Activated naive CD8-positive, alpha-beta T cell treated with anti-CD3 and anti-CD28 coated beads, Interleukin-2, amount 50 U/mL, for 16 hours (primary cell): Measurements from ENCODE around the gene LDAH.

Source experiments
- DNase-seq: peaks from one replicate; pipeline ENCODE4 v3.0.0-alpha.2; 2020; ENCODE audit warnings: low read depth, low spot score

LDAH gene

GRCh38 chr2:20682167-20682920 is 140.6 kb downstream of the LDAH start:
- DNase-seq: no peak

GRCh38 chr2:20680744-20681375 is 142.0 kb downstream of the LDAH start:
- no peak for DNase-seq

- no peak for DNase-seq
Measured at GRCh38 chr2:20678780-20679179, 144.1 kb downstream of the LDAH start.

GRCh38 chr2:20678086-20678395 is 144.9 kb downstream of the LDAH start:
- DNase-seq: no peak

GRCh38 chr2:20677301-20678085 is 145.4 kb downstream of the LDAH start:
- no peak for DNase-seq

GRCh38 chr2:20676353-20677215 is 146.3 kb downstream of the LDAH start:
- DNase-seq: no peak

- DNase-seq: no peak
Measured at GRCh38 chr2:20675701-20676352, 147.1 kb downstream of the LDAH start.

- no peak for DNase-seq
Measured at GRCh38 chr2:20674974-20675679, 147.8 kb downstream of the LDAH start.

- DNase-seq: no peak
Measured at GRCh38 chr2:20674309-20674965, 148.5 kb downstream of the LDAH start.

GRCh38 chr2:20673686-20674308 is 149.1 kb downstream of the LDAH start:
- no peak for DNase-seq

- DNase-seq: no peak
Measured at GRCh38 chr2:20672201-20672951, 150.5 kb downstream of the LDAH start.

- no peak for DNase-seq
Measured at GRCh38 chr2:20671736-20672080, 151.2 kb downstream of the LDAH start.

- DNase-seq: no peak
Measured at GRCh38 chr2:20671036-20671735, 151.7 kb downstream of the LDAH start.

- DNase-seq: no peak
Measured at GRCh38 chr2:20670315-20671035, 152.4 kb downstream of the LDAH start.

- DNase-seq: no peak
Measured at GRCh38 chr2:20669562-20670314, 153.2 kb downstream of the LDAH start.

- no peak for DNase-seq
Measured at GRCh38 chr2:20668871-20669475, 153.9 kb downstream of the LDAH start.

- DNase-seq: no peak
Measured at GRCh38 chr2:20668451-20668850, 154.4 kb downstream of the LDAH start.
